Adipocyte (in vitro differentiated cells): Measurements from ENCODE around the gene GNB2.
"Not testable (repeated sequence)": the region's sequence is repeated elsewhere in the genome, so short reads cannot be mapped to it uniquely, and the experiment has no call there.

Source experiments
- DNase-seq: peaks from one replicate; pipeline ENCODE4 v3.0.0-alpha.2; 2015; ENCODE audit warnings: low read depth
- H3K27me3 ChIP-seq: replicated peaks from 2 replicates; pipeline ENCODE4 v1.7.0; 2013; ENCODE audit warnings: mild to moderate bottlenecking, low read length, moderate library complexity; ENCODE audit not compliant: control insufficient read depth, insufficient read depth
- H3K36me3 ChIP-seq: 2 replicates; pipeline ENCODE4 v1.7.0; 2013; ENCODE audit warnings: low read length, mild to moderate bottlenecking, moderate library complexity; ENCODE audit not compliant: control insufficient read depth, insufficient read depth, severe bottlenecking
- H3K4me1 ChIP-seq: 2 replicates; pipeline ENCODE4 v1.7.0; 2013; ENCODE audit warnings: mild to moderate bottlenecking, low read length, moderate library complexity; ENCODE audit not compliant: control insufficient read depth, insufficient read depth
- H3K4me3 ChIP-seq: 2 replicates; pipeline ENCODE4 v1.7.0; 2013; ENCODE audit warnings: mild to moderate bottlenecking, low read length, moderate library complexity
- H3K9ac ChIP-seq: 2 replicates; pipeline ENCODE4 v1.7.0; 2013; ENCODE audit warnings: mild to moderate bottlenecking, low read length, moderate library complexity
- H3K9me3 ChIP-seq: 2 replicates; pipeline ENCODE4 v1.7.0; 2013; ENCODE audit warnings: mild to moderate bottlenecking, low read length, moderate library complexity; ENCODE audit not compliant: control insufficient read depth

Gene GNB2

DNA sequence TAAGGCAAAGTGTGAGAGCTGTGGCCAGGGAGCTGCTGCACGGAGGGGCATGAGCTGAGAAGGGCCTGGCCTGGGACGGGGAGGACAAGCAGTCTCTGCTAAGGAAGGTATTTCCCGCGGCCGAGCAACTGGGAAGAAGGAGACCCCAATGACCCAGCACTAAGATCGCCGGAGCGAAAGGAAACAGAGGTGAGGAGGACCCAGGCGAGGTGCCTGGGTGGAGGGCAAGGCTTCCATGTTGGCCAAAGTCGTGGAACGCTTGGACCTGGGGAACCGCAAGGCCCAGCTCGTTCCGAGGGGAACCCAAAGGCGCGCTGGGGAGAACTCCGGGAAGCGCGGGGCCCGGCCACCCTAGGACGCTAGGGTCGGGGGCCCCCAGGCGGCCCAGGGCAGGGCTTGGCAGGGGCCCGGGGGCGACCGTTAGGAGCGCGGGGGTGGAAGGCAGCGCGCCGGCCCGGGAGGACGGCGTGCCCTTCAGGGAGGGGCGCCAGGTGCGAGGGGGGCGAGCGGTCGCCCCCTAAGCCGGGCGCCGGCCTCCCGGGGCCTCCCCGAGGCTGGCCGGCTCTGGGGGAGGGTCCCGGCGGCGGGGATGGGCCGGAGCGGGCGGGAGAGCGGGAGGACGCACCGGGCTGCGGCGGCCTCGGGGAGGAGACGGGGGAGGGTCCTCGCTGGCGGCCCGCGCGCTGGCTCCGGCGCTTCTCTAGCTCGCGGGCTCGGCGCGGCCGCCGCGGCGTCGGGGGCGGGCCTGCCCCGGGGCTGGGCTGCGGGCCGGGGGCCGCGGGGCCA lies 20.0 kb downstream of the GNB2 start:
- H3K4me3 ChIP-seq: peak overlapping the region; percentile 90
- peaks cover 23% of the 10 kb centered on the region for H3K4me1 ChIP-seq
- no peaks in the 10 kb centered on the region for H3K27me3 ChIP-seq
- H3K9ac ChIP-seq: peak overlapping the region; percentile 91
- no peaks in the 10 kb centered on the region for H3K36me3 ChIP-seq
- DNase-seq: peak; percentile 57
- H3K9me3 ChIP-seq: no peaks in the 10 kb centered on the region

DNA sequence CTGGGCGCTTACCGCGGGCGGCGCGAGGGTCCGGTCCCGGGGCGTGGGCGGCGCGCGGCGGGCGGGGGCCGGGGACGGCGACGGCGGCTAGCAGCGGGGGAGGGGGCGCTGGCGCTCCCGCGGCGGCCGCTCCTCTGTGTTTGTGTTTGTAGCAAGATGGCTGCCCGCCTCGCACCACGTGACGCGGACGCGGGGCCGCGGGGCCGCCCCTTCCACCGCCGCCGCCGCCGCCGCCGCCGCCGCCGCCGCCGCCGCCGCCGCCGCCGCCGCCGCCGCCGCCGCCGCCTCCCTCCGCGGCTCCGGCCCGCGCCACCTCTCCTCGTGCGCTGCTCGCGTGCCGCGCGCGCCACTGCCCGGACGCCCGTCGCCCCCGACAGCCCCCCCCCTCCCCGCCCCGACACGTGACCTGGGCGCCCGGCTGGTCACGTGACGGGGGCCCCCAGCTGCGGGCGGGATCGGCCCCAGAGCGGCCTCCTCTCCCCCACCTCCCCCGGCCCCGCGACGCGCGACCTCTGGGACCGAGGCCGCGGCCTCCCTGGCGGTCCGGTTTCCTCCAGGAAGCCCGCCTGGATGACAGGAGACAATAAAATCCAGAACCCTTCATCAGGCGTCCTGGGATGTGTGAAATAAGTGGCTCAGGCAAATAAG lies 20.7 kb downstream of the GNB2 start, which contains the start of gene GIGYF1:
GIGYF1 (minus strand) TSS at position 153 of the 648 bp plus-strand sequence. CDS start 6,012 bp downstream, outside the sequence.
- H3K9me3 ChIP-seq: no peaks in the 10 kb centered on the region
- no peaks in the 10 kb centered on the region for H3K36me3 ChIP-seq
- peak within 1 kb of the TSS; percentile 90 for H3K4me3 ChIP-seq
- no peaks in the 10 kb centered on the region for H3K27me3 ChIP-seq
- H3K9ac ChIP-seq: peak within 1 kb of the TSS; percentile 91
- DNase-seq: peak; percentile 83
- H3K4me1 ChIP-seq: peaks cover 23% of the 10 kb centered on the region

DNA sequence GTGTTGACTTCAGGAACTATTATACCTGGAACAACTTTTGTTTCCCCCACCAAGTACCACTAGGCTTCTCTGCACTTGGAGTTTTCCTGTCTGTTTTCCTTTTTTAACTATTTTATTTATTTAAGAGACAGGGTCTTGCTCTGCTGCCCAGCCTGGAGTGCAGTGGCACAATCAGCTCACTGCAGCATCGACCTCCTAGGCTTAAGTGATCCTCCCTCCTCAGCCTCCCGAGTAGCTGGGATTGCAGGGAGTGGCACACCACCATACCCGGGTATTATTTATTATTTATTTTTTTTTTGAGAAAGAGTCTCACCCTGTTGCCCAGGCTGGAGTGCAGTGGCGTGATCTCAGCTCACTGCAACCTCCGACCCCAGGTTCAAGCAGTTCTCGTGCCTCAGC lies 22.6 kb downstream of the GNB2 start:
- H3K4me3 ChIP-seq: no peak overlapping the region
- no peak for DNase-seq
- peaks cover 17% of the 10 kb centered on the region for H3K4me1 ChIP-seq
- H3K27me3 ChIP-seq: peaks cover 9% of the 10 kb centered on the region
- no peaks in the 10 kb centered on the region for H3K36me3 ChIP-seq
- H3K9ac ChIP-seq: no peak overlapping the region
- H3K9me3 ChIP-seq: no peaks in the 10 kb centered on the region

DNA sequence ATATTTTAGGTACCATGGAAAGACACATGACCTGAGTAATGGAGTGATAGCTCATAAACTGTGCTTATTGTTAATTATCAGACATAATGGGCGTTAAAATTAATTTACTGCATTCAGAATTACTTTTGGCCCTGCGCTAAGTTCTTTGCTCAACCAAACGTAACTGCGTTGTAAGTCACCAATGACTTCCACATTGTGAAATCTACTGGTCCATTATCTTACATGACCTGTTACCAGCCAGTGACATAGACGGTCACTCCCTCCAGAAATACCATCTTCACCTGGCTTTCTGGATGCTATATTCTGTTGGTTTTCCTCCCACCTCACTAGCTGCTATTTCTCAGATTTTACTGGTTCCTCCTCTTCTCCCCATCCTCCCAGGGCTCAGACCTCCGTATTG lies 25.5 kb downstream of the GNB2 start:
- Histone ChIP-seq H3K9ac (no peak overlapping the region), H3K9me3 (no peaks in the 10 kb centered on the region), H3K4me3 (no peak overlapping the region), H3K27me3 (peaks cover 9% of the 10 kb centered on the region), H3K4me1 (no peaks in the 10 kb centered on the region), H3K36me3 (no peaks in the 10 kb centered on the region)
- DNase-seq: no peak

DNA sequence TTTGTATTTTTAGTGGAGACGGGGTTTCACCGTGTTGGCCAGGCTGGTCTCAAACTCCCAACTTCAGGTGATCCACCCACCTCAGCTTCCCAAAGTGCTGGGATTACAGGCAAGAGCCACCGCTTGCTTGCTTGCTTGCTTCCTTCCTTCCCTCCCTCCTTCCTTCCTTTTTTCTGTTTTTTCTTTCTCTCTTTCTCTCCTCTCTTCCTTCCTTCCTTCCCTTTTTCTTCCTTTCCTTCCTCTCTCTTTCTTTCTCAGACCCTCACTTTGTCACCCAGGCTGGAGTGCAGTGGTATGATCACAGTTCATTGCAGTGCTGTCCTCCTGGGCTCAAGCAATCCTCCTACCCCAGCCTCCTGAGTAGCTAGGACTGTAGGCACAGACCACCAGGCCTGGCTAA lies 27.5 kb downstream of the GNB2 start:
- not testable (repeated sequence) for H3K9ac ChIP-seq, H3K4me3 ChIP-seq, DNase-seq, H3K4me1 ChIP-seq, H3K9me3 ChIP-seq, H3K36me3 ChIP-seq, H3K27me3 ChIP-seq

DNA sequence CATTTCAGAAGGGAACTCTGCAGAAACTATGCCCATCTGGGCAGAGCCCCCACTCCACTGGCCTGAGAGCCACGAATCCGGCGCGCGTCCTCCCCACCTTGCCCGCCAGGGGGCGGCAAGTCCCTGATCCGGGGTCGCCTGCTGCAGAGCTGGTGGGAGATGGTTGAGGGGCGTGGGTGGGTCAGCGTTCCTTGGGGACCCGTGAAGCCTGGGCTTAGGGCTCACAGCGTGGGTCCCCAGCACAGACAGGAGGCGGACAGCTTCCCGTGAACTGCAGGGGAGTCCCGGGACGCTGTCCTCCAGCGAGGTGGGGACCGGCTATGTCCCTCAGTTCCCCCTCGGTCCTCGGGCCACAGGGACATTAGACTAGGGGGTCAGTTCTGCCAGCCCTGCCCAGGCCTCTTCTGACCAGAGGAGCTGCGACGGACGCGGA lies 31.8 kb downstream of the GNB2 start:
- H3K27me3 ChIP-seq: peaks cover 2% of the 10 kb centered on the region
- peak overlapping the region; percentile 98 for H3K9ac ChIP-seq
- H3K9me3 ChIP-seq: no peaks in the 10 kb centered on the region
- peak; percentile 87 for DNase-seq
- peak overlapping the region; percentile 97 for H3K4me3 ChIP-seq
- H3K4me1 ChIP-seq: peaks cover 10% of the 10 kb centered on the region
- no peaks in the 10 kb centered on the region for H3K36me3 ChIP-seq

DNA sequence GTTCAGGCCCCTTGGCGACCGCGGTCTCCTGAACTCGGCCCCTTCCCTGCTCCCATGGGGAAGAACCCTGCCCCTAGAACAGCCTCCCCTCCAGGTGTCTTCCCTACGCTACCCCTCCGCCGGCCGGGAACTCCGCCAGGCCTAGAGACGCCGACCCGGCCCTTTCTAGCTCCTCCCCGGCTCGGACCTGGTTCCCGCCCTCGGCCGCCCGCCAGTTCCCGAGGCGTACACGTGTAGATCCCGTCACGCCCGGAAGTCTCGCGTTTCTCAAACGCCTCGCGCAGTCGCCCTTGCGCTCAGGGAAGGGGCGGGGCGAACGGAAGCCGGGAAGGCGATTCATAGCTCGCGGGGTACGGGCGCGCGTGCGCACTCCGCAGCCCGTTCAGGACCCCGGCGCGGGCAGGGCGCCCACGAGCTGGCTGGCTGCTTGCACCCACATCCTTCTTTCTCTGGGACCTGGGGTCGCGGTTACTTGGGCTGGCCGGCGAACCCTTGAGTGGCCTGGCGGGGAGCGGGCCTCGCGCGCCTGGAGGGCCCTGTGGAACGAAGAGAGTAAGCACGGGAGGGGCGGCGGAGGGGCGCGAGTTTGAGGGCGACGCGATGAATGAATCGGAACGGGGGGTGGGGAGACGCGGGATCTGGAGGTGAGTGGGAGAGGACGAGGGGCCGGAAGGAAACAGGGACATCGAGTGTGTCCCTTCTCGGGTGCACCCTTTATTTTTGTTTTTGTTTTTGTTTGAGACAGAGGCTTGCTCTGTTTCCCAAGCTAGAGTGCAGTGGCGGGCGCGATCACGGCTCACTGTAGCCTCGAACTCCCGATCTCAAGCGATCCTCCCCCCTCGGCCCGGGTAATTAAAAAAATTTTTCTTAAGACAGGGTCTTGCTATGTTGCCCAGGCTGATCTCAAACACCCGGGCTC lies 32.5 kb downstream of the GNB2 start, which contains the start of gene POP7:
POP7 (plus strand) TSS at position 369 of the 919 bp plus-strand sequence. CDS start 710 bp downstream, outside the sequence.
- Histone ChIP-seq H3K36me3 (no peaks in the 10 kb centered on the region), H3K4me1 (peaks cover 10% of the 10 kb centered on the region), H3K9me3 (no peaks in the 10 kb centered on the region), H3K9ac (peak within 1 kb of the TSS; percentile 98), H3K4me3 (peak within 1 kb of the TSS; percentile 97), H3K27me3 (no peaks in the 10 kb centered on the region)
- peak; percentile 99 for DNase-seq

DNA sequence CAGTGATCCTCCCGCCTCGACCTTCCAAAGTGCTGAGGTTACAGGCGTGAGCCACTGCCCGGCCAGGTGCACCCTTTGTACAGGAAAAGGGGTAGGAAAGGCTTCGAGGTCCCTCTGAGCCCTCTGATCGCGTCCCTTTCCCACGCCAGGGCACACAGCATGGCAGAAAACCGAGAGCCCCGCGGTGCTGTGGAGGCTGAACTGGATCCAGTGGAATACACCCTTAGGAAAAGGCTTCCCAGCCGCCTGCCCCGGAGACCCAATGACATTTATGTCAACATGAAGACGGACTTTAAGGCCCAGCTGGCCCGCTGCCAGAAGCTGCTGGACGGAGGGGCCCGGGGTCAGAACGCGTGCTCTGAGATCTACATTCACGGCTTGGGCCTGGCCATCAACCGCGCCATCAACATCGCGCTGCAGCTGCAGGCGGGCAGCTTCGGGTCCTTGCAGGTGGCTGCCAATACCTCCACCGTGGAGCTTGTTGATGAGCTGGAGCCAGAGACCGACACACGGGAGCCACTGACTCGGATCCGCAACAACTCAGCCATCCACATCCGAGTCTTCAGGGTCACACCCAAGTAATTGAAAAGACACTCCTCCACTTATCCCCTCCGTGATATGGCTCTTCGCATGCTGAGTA lies 33.3 kb downstream of the GNB2 start:
- Histone ChIP-seq H3K4me3 (peak overlapping the region; percentile 97), H3K27me3 (no peaks in the 10 kb centered on the region), H3K9ac (peak overlapping the region; percentile 98), H3K9me3 (no peaks in the 10 kb centered on the region), H3K4me1 (peaks cover 10% of the 10 kb centered on the region), H3K36me3 (no peaks in the 10 kb centered on the region)
- DNase-seq: no peak

DNA sequence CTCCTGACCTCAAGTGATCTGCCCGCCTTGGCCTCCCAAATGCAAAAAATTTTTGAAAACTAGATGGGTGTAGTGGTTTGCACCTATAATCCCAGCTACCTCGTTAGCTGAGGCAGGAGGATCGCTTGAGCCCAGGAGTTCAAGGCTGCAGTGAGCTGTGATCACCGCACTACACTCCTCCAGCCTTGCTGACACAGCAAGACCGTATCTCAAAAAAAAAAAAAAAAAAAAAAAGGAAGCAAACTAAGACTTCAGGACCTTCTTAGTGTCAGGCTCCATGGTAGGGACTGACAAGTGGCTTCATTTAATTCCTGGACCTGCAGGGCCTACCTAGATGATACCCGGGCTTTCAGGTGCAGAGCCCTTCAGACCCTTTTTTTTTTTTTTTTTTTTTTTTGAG lies 34.9 kb downstream of the GNB2 start:
- no peak overlapping the region for H3K4me3 ChIP-seq
- H3K36me3 ChIP-seq: no peaks in the 10 kb centered on the region
- H3K9ac ChIP-seq: no peak overlapping the region
- H3K27me3 ChIP-seq: no peaks in the 10 kb centered on the region
- peaks cover 10% of the 10 kb centered on the region for H3K4me1 ChIP-seq
- no peaks in the 10 kb centered on the region for H3K9me3 ChIP-seq
- DNase-seq: no peak

DNA sequence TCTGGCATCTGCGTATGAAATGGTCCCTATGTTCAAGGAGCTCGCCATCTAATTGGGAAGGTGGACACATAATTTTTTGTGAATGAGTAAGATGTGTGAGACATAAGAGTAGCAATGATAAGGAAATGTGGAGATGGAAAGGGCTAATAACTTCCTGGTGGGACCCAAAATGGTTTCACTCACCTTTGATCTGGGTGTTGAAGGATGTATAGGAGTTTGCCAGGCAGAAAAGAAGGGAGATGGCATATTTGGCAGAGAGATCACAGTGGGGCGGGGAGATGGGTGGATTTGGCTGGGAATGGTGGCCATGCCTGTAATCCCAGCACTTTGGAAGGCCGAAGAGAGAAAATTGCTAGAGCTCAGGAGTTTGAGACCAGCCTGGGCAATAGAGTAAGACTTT lies 36.9 kb downstream of the GNB2 start:
- peaks cover 6% of the 10 kb centered on the region for H3K27me3 ChIP-seq
- no peaks in the 10 kb centered on the region for H3K9me3 ChIP-seq
- H3K36me3 ChIP-seq: no peaks in the 10 kb centered on the region
- H3K4me1 ChIP-seq: peaks cover 10% of the 10 kb centered on the region
- DNase-seq: no peak
- no peak overlapping the region for H3K9ac ChIP-seq
- no peak overlapping the region for H3K4me3 ChIP-seq
